ENCODE measurements around the gene SPECC1L.

The SPECC1L gene

DNA sequence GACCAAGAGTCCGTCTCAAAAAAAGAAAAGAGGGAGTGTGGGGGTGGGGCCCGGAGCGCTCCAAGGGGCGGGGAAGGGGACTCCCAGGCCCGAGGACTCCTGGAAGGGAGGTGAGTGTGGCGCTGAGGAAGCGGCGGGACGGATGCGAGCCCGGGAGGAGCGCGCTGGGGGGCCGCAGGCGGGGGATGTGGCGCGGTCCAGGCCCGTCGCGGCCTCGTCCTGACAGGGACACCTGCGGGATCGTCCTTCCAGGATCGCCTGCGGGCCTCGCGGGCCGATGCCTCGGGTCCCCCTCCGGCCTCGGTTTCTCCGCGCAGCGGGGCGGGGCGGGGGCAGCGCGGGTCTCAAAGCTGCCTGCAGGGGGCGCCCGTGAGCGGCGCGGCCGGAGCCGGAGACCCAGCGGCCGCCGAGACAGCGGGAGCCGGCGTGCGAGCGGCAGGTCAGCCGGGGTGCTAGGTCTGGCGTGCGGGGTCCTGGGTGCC is 152.9 kb downstream of the SPECC1L start:
- TF ChIP-seq TAF1 (IDR thresholded peaks at IDR 0.05; ENCODE audit: borderline replicate concordance, insufficient read depth, low read length) (no peak), POLR2AphosphoS5 (IDR thresholded peaks at IDR 0.05; ENCODE audit: low read depth, low read length) (no peak), SIN3A (IDR thresholded peaks at IDR 0.05; ENCODE audit: borderline replicate concordance, insufficient read depth, low read length) (no peak), REST (IDR thresholded peaks at IDR 0.05; ENCODE audit: insufficient read depth in 1 of 2, low read depth in 2 of 2, low read length in 2 of 2) (no peak), FOXP2 (optimal IDR thresholded peaks at IDR 0.05; ENCODE audit: borderline replicate concordance, extremely low read depth, extremely low read length, insufficient read depth) (peak; percentile 13)

- TF ChIP-seq TAF1 (IDR thresholded peaks at IDR 0.05; ENCODE audit: borderline replicate concordance, insufficient read depth, low read length) (no peak), FOXP2 (optimal IDR thresholded peaks at IDR 0.05; ENCODE audit: borderline replicate concordance, extremely low read depth, extremely low read length, insufficient read depth) (peak; percentile 34), SIN3A (IDR thresholded peaks at IDR 0.05; ENCODE audit: borderline replicate concordance, insufficient read depth, low read length) (no peak)
These were observed 153.6 kb downstream of the SPECC1L start for GRCh38 chr22:24424001-24424900.

- no peak for TF ChIP-seq TAF1 (IDR thresholded peaks at IDR 0.05; ENCODE audit: borderline replicate concordance, insufficient read depth, low read length)
- no peak for TF ChIP-seq FOXP2 (optimal IDR thresholded peaks at IDR 0.05; ENCODE audit: borderline replicate concordance, extremely low read depth, extremely low read length, insufficient read depth)
- no peak for TF ChIP-seq SIN3A (IDR thresholded peaks at IDR 0.05; ENCODE audit: borderline replicate concordance, insufficient read depth, low read length)
- no peak for TF ChIP-seq REST (IDR thresholded peaks at IDR 0.05; ENCODE audit: insufficient read depth in 1 of 2, low read depth in 2 of 2, low read length in 2 of 2)
- TF ChIP-seq POLR2AphosphoS5 (IDR thresholded peaks at IDR 0.05; ENCODE audit: low read depth, low read length): no peak
These were observed 154.5 kb downstream of the SPECC1L start for GRCh38 chr22:24424901-24425775.

- no peak for TF ChIP-seq FOXP2 (optimal IDR thresholded peaks at IDR 0.05; ENCODE audit: borderline replicate concordance, extremely low read depth, extremely low read length, insufficient read depth)
- no peak for TF ChIP-seq SIN3A (IDR thresholded peaks at IDR 0.05; ENCODE audit: borderline replicate concordance, insufficient read depth, low read length)
- no peak for TF ChIP-seq POLR2AphosphoS5 (IDR thresholded peaks at IDR 0.05; ENCODE audit: low read depth, low read length)
- TF ChIP-seq TAF1 (IDR thresholded peaks at IDR 0.05; ENCODE audit: borderline replicate concordance, insufficient read depth, low read length): no peak
- TF ChIP-seq REST (IDR thresholded peaks at IDR 0.05; ENCODE audit: insufficient read depth in 1 of 2, low read depth in 2 of 2, low read length in 2 of 2): no peak
These were observed 155.8 kb downstream of the SPECC1L start for GRCh38 chr22:24426436-24426835.

GRCh38 chr22:24426851-24427499 is 156.3 kb downstream of the SPECC1L start:
- no peak for TF ChIP-seq POLR2AphosphoS5 (IDR thresholded peaks at IDR 0.05; ENCODE audit: low read depth, low read length)
- TF ChIP-seq REST (IDR thresholded peaks at IDR 0.05; ENCODE audit: insufficient read depth in 1 of 2, low read depth in 2 of 2, low read length in 2 of 2): no peak
- TF ChIP-seq SIN3A (IDR thresholded peaks at IDR 0.05; ENCODE audit: borderline replicate concordance, insufficient read depth, low read length): no peak
- no peak for TF ChIP-seq TAF1 (IDR thresholded peaks at IDR 0.05; ENCODE audit: borderline replicate concordance, insufficient read depth, low read length)
- no peak for TF ChIP-seq FOXP2 (optimal IDR thresholded peaks at IDR 0.05; ENCODE audit: borderline replicate concordance, extremely low read depth, extremely low read length, insufficient read depth)
